Measurements from ENCODE around the gene ABHD8. TPM values are rescaled to one million over a fixed set of nuclear protein-coding genes. Genes with fewer than 3 reads are reported as not detected.
"Not testable (repeated sequence)": the region's sequence is repeated elsewhere in the genome, so short reads cannot be mapped to it uniquely, and the experiment has no call there.

ABHD8 gene
- total RNA-seq, 2 experiments from 2014 or later = 9.3 to 10.1 TPM

DNA sequence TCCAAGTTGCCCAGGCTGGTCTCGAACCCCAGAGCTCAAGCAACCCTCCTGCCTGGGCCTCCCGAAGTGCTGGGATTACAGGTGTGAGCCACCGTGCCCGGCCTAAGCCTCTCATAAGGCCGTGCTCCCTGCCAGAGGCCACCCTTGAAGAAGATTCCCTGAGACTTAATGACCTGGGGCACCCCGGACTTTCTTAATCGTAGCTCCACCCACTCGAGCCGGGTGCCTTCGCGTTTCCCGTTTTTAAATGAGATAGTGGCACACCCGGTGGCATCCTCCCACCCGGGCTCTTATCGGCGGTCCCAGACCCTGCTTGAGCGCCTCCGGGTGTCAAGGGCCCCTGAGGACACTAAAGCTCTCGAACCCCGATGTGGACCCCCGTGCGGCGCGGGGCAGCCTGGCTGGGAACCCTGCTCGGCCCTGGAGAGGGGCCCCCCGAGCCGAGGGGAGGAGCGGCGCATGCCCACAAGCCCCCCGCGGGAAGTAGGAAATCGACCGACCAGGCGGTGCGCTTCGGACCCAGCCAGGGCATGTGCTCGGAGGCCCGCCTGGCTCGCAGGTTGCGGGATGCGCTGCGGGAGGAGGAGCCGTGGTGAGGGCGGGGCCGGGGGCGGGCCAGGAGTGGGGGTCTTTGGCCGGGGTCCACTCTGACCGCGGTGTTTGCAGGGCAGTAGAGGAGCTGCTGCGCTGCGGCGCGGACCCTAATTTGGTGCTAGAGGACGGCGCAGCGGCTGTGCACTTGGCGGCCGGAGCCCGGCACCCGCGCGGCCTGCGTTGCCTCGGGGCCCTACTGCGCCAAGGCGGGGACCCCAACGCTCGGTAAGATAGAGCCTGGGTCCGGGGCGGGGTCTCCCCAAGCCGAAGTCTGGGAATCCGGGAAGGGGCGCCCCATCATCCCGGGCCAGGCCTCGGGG is 21.6 kb downstream of the ABHD8 start, which contains the start of gene ANKLE1:
ANKLE1 (plus strand) TSS at position 511 of the 914 bp plus-strand sequence; CDS start at position 531, 20 bp downstream.
- no peak within 1 kb of the TSS for H3K27ac Mint-ChIP-seq
- H3K27me3 Mint-ChIP-seq = peaks cover 2% of the 10 kb centered on the region
- DNase-seq = no peak
- CTCF ChIA-PET = interaction anchor here (0.6 to 3.8 kb wide), 17 partner anchors 10 to 621 kb away, joined by 3 to 23 read pairs (median 4); partner anchors contain the start of genes ABHD8, BABAM1, DDA1 and MRPL34
- no peaks in the 10 kb centered on the region for H3K9me3 Mint-ChIP-seq
- peak within 1 kb of the TSS; percentile 72 for H3K4me3 Mint-ChIP-seq
- POLR2A ChIA-PET = no interaction called here
- H3K36me3 Mint-ChIP-seq (ENCODE audit: low read depth) = peaks cover 7% of the 10 kb centered on the region
- peaks cover 13% of the 10 kb centered on the region for H3K4me1 Mint-ChIP-seq

GRCh38 chr19:17279436-17279835 is 23.8 kb downstream of the ABHD8 start:
- POLR2A ChIA-PET = interaction anchor here (0.7 kb wide), 1 partner anchor 12 kb away, joined by 3 read pairs; the partner anchor contains the start of gene BABAM1
- no peak for DNase-seq
- peaks cover 2% of the 10 kb centered on the region for H3K27me3 Mint-ChIP-seq
- no peak overlapping the region for H3K4me3 Mint-ChIP-seq
- H3K4me1 Mint-ChIP-seq = peaks cover 13% of the 10 kb centered on the region
- no peaks in the 10 kb centered on the region for H3K9me3 Mint-ChIP-seq
- CTCF ChIA-PET = interaction anchor here (0.6 to 3.2 kb wide), 2 partner anchors 12 to 570 kb away, joined by 3 to 23 read pairs; no protein-coding TSS in a partner anchor
- H3K27ac Mint-ChIP-seq = no peak overlapping the region
- peaks cover 17% of the 10 kb centered on the region for H3K36me3 Mint-ChIP-seq (ENCODE audit: low read depth)

DNA sequence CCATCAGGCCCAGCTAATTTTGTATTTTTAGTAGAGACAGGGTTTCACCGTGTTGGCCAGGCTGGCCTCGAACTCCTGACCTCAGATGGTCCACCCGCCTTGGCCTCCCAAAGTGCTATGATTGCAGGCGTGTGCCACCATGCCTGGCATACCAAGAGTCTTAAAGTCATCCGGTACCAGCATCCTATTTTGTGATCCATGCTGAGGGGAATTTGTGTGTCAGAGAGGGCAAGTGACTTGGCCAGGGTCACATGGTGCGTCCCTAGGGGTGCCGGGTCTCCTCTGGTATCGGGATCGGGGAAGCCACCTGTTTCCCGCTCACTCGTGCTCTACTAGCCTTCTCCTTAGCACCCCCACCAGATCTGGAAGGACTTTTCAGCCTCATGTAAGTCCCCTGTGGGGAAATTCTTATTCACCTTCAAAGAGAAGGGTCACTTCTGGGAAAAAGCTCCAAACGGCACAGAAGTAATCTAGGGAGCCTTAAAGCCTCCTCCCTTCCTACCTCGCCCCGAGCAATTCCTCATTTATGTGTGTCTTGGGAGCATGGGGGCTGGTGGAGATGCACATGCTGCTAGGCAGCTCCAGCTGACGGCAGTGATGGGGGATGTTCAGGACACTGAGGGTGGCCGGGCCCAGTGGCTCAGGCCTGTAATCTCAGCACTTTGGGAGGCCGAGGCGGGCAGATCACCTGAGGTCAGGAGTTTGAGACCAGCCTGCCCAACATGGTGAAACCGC is 27.6 kb downstream of the ABHD8 start:
- Mint-ChIP-seq H3K27ac (no peak overlapping the region), H3K9me3 (no peaks in the 10 kb centered on the region), H3K4me1 (no peaks in the 10 kb centered on the region), H3K27me3 (no peaks in the 10 kb centered on the region), H3K36me3 (ENCODE audit: low read depth) (peaks cover 28% of the 10 kb centered on the region), H3K4me3 (no peak overlapping the region)
- POLR2A ChIA-PET = no interaction called here
- DNase-seq = no peak
- CTCF ChIA-PET = interaction anchor here (1.2 to 1.9 kb wide), 2 partner anchors 8 to 17 kb away, joined by 4 to 8 read pairs; partner anchors contain the start of gene BABAM1

DNA sequence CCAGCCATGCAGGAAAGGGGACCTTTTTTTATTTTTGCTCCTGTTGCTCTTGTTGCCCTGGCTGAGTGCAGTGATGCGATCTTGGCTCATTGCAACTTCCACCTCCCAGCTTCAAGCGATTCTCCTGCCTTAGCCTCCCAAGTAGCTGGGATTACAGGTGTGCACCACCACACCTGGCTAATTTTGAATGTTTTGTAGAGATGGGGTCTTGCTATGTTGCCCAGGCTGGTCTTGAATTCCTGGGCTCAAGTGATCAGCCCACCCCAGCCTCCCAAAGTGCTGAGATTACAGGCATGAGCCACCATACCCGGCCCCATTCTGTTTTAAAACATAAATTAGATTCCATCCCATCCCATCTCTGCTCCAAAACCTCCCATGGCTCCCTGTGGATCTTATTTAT is 28.3 kb downstream of the ABHD8 start:
- H3K36me3 Mint-ChIP-seq (ENCODE audit: low read depth) = peaks cover 32% of the 10 kb centered on the region
- H3K27ac Mint-ChIP-seq, H3K27me3 Mint-ChIP-seq, POLR2A ChIA-PET, H3K4me3 Mint-ChIP-seq, H3K9me3 Mint-ChIP-seq, CTCF ChIA-PET, DNase-seq, H3K4me1 Mint-ChIP-seq: not testable (repeated sequence)

GRCh38 chr19:17268754-17269153 is 34.5 kb downstream of the ABHD8 start:
- Mint-ChIP-seq H3K36me3 (ENCODE audit: low read depth) (peaks cover 16% of the 10 kb centered on the region), H3K27ac (no peak overlapping the region), H3K27me3 (no peaks in the 10 kb centered on the region), H3K9me3 (no peaks in the 10 kb centered on the region), H3K4me3 (peak overlapping the region; percentile 51), H3K4me1 (peaks cover 26% of the 10 kb centered on the region)
- POLR2A ChIA-PET = no interaction called here
- DNase-seq = no peak
- CTCF ChIA-PET = interaction anchor here (0.7 kb wide), 1 partner anchor 1395 kb away, joined by 3 read pairs; no protein-coding TSS in a partner anchor

DNA sequence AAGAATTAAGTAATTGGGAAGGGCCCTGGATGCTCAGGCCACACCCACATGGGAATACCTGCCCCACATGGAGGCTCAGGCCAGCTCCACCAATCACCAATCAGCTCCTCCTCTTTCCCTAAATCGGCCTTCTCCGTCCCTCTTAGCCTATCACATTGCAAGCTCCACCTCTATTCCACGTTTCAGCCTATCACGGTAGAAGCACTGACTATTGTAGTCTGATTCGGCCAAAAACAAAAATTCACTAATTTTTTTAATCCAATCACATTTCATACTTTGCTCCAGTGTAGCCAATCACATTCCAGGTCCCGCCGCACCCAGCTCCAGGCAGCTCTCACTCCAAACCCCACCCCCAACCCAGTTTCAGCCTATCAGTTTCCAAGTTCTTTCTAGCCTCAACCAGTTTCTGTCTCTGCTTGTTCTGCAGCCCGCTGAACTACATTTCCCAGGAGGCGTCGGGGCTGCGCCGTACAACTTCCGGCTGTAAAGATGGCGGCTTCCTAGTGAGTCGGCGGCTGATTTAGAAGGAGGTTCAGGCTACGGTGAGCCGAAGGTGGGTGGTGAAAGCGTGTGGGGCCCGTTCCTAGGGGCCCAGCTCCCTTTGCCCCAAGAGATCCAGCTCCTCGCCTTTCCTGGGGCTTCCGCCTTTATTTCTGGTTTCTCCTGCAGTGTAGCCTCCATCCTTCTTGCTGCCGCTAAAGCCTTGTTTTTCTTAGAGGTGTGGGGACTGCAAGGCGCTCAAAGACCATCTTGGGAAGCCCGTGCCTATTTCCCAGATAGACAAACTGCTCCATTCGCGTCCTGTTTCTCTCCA is 36.0 kb downstream of the ABHD8 start, which contains the start of gene BABAM1:
BABAM1 (plus strand) TSS at position 469 of the 814 bp plus-strand sequence. CDS start 1,364 bp downstream, outside the sequence.
- H3K27me3 Mint-ChIP-seq = no peaks in the 10 kb centered on the region
- H3K4me3 Mint-ChIP-seq = peak within 1 kb of the TSS; percentile 80
- H3K36me3 Mint-ChIP-seq (ENCODE audit: low read depth) = peaks cover 14% of the 10 kb centered on the region
- H3K9me3 Mint-ChIP-seq = no peaks in the 10 kb centered on the region
- CTCF ChIA-PET = interaction anchor here (0.6 to 2.5 kb wide), 13 partner anchors 9 to 774 kb away, joined by 3 to 16 read pairs (median 5); partner anchors contain the start of genes ANKLE1, MRPL34 and USE1
- POLR2A ChIA-PET = interaction anchor here (0.6 to 0.9 kb wide), 4 partner anchors 13 to 52 kb away, joined by 3 to 4 read pairs (median 3); partner anchors contain the start of gene USE1
- peaks cover 27% of the 10 kb centered on the region for H3K4me1 Mint-ChIP-seq
- peak within 1 kb of the TSS; percentile 79 for H3K27ac Mint-ChIP-seq
- DNase-seq = peak; percentile 99

- no peaks in the 10 kb centered on the region for H3K9me3 Mint-ChIP-seq
Measured at GRCh38 chr19:17266589-17266974, 36.6 kb downstream of the ABHD8 start.

DNA sequence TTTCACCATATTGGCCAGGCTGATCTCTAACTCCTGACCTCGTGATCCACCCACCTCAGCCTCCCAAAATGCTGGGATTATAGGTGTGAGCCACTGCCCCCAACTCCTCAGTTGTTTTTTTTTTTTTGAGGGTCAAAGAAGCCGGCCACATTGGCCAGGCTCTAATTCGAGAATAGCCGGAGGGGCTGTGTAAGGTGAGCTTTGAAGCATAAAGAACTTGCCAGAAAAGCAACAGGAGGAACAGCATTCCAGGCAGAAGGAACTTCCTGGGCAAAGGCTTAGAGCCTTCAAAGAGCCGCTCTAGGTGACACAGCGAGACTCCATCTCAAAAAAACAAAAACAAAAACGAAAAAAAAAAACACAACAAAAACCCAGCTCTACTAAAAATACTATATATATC is 37.2 kb downstream of the ABHD8 start:
- DNase-seq = no peak
- H3K4me3 Mint-ChIP-seq = no peak overlapping the region
- CTCF ChIA-PET = interaction anchor here (0.8 to 2.5 kb wide), 10 partner anchors 8 to 51 kb away, joined by 4 to 16 read pairs (median 6); partner anchors contain the start of genes ANKLE1 and USE1
- peaks cover 6% of the 10 kb centered on the region for H3K36me3 Mint-ChIP-seq (ENCODE audit: low read depth)
- H3K9me3 Mint-ChIP-seq = no peaks in the 10 kb centered on the region
- H3K4me1 Mint-ChIP-seq = peaks cover 28% of the 10 kb centered on the region
- POLR2A ChIA-PET = interaction anchor here (0.6 kb wide), 1 partner anchor 447 kb away, joined by 5 read pairs; no protein-coding TSS in a partner anchor
- H3K27me3 Mint-ChIP-seq = no peaks in the 10 kb centered on the region
- no peak overlapping the region for H3K27ac Mint-ChIP-seq

More at GRCh38 chr19:17266589-17266974, 36.6 kb downstream of the ABHD8 start:
- Mint-ChIP-seq H3K27ac (peak overlapping the region; percentile 79), H3K36me3 (ENCODE audit: low read depth) (peaks cover 11% of the 10 kb centered on the region), H3K4me1 (peaks cover 27% of the 10 kb centered on the region), H3K27me3 (no peaks in the 10 kb centered on the region), H3K4me3 (peak overlapping the region; percentile 80)
- CTCF ChIA-PET = interaction anchor here (0.6 to 2.5 kb wide), 13 partner anchors 9 to 773 kb away, joined by 3 to 16 read pairs (median 5); partner anchors contain the start of genes ANKLE1, MRPL34 and USE1
- DNase-seq = no peak
- POLR2A ChIA-PET = interaction anchor here (0.7 to 0.9 kb wide), 3 partner anchors 13 to 52 kb away, joined by 3 to 4 read pairs (median 3); partner anchors contain the start of gene USE1

DNA sequence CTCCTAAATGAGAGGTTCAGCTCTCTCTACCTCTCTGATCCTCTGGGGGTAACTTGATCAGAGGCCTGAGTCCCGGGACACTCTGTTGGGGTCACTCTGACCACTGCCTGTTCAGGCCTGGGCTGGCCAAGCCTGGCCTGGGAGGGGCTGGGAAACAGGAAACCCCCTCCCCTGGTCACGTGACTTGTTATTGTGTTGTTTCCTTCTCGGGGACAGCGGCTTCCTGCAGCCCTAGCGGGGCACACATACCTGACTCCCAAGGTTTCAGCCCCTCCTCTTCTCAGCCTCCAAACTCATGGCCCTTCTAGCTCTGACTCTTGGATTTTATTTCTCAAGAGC is 38.6 kb downstream of the ABHD8 start, which contains the start of gene USHBP1:
USHBP1 (minus strand) TSS at position 105 of the 339 bp plus-strand sequence. CDS start 446 bp downstream, outside the sequence.
- Mint-ChIP-seq H3K27ac (peak within 1 kb of the TSS; percentile 76), H3K27me3 (no peaks in the 10 kb centered on the region), H3K9me3 (no peaks in the 10 kb centered on the region), H3K4me1 (peaks cover 32% of the 10 kb centered on the region), H3K4me3 (no peak within 1 kb of the TSS), H3K36me3 (ENCODE audit: low read depth) (peaks cover 2% of the 10 kb centered on the region)
- DNase-seq = no peak
- ChIA-PET CTCF (interaction anchor here (1.3 to 1.9 kb wide), 3 partner anchors 9 to 19 kb away, joined by 5 to 7 read pairs (median 5); no protein-coding TSS in a partner anchor), POLR2A (no interaction called here)

DNA sequence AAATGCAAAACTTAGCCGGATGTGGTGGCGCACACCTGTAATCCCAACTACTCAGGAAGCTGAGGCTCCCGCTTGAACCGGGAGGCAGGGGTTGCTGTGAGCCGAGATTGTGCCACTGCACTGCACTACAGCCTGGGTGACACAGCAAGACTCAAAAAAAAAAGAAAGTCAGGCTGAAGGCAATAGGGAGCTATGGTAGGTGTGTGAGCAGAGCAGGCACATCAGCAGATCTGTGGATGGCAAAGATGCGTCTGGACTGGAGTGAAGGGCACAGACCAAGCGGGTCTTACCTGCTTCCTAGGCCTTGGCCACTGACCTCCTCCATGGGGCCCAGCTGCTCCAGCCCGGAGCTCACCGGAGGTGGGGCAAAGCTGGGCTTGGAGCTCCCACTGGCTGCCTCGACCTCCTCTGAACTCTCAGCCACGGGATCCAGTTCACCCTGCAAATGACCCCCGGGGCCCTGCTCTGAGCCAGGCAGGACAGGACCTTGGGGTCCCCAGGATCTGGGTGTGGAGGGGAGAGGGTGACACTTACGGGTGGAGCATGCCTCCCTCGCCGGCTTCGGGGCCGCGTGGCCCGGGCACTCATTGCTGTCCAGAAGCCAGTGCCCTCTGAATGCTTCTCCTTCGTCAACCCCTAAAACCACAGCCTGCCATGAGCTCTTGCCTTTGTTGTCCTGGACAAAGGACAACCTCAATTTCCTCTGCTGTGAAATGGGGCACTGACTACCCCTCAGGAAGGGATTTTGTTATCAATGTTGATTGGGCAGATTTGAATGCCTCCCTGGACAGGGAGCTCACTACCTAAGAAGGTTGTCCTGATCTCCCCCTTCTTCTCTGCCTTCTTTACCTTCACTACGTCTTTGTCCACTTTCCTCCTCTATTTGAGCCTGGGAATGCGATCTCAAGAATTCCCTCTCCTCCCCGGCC is 39.2 kb downstream of the ABHD8 start:
- peaks cover under 1% of the 10 kb centered on the region for H3K36me3 Mint-ChIP-seq (ENCODE audit: low read depth)
- H3K27ac Mint-ChIP-seq = peak overlapping the region; percentile 76
- peaks cover 32% of the 10 kb centered on the region for H3K4me1 Mint-ChIP-seq
- no peaks in the 10 kb centered on the region for H3K27me3 Mint-ChIP-seq
- POLR2A ChIA-PET = interaction anchor here (0.6 kb wide), 1 partner anchor 10 kb away, joined by 4 read pairs; no protein-coding TSS in a partner anchor
- CTCF ChIA-PET = interaction anchor here (0.6 to 1.9 kb wide), 7 partner anchors 8 to 200 kb away, joined by 3 to 7 read pairs (median 5); partner anchors contain the start of gene ANKLE1
- H3K9me3 Mint-ChIP-seq = no peaks in the 10 kb centered on the region
- no peak overlapping the region for H3K4me3 Mint-ChIP-seq
- no peak for DNase-seq
